Measurements from ENCODE around the gene RFXANK.
A peak's percentile ranks its signal among the peaks of the same experiment; 100 is the strongest.

The RFXANK gene, protein sequence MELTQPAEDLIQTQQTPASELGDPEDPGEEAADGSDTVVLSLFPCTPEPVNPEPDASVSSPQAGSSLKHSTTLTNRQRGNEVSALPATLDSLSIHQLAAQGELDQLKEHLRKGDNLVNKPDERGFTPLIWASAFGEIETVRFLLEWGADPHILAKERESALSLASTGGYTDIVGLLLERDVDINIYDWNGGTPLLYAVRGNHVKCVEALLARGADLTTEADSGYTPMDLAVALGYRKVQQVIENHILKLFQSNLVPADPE

DNA sequence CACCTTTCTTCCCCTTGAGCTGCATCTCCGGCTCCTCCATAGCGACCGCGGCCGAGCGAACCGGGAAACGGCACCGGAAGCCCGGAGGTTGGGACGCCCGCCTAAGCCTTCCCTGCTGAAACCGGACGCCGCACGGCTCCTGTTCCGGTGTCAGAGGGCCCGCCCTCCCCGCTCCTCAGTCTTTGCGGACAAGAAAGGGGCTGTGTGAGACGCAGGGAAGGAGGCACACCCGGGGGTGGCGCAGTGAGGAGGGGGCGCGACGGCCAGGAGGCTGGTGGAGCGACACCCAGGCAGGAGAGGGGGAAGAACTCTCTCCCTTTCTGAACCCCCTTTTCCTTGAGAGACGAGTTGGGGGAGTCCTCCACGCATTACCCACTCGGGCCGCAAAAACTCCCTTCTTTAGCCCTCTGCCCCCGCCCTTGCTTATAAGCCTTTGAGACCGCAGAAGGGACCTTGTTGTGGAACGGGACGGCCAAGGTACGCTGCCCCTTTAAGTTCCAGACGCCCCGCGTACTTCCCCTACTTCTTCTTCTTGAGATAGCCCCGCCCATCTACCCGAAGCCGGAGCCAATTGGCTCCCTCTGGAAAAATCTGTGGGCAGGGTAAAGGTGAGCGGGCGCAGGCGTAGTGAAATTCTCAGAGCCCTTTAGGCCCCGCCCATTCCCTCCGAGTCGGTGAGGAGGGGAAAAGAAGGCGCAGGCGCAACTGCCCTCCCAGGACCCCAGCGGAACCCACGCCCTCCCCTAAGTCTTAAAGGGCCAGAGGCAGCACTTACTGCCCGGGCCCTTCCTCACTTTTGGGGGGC, at the start of gene RFXANK, which contains the start of gene BORCS8:
Gene RFXANK, plus strand, starts transcription at position 181 of the 805 bp plus-strand sequence. CDS start 1,689 bp downstream, outside the sequence.
Gene BORCS8, minus strand, starts transcription at position 75 of the 805 bp plus-strand sequence. Its CDS starts 35 bp downstream, at position 40.
- TF ChIP-seq, protein P1, sequence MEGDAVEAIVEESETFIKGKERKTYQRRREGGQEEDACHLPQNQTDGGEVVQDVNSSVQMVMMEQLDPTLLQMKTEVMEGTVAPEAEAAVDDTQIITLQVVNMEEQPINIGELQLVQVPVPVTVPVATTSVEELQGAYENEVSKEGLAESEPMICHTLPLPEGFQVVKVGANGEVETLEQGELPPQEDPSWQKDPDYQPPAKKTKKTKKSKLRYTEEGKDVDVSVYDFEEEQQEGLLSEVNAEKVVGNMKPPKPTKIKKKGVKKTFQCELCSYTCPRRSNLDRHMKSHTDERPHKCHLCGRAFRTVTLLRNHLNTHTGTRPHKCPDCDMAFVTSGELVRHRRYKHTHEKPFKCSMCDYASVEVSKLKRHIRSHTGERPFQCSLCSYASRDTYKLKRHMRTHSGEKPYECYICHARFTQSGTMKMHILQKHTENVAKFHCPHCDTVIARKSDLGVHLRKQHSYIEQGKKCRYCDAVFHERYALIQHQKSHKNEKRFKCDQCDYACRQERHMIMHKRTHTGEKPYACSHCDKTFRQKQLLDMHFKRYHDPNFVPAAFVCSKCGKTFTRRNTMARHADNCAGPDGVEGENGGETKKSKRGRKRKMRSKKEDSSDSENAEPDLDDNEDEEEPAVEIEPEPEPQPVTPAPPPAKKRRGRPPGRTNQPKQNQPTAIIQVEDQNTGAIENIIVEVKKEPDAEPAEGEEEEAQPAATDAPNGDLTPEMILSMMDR (IDR thresholded peaks at IDR 0.05): no peak

DNA sequence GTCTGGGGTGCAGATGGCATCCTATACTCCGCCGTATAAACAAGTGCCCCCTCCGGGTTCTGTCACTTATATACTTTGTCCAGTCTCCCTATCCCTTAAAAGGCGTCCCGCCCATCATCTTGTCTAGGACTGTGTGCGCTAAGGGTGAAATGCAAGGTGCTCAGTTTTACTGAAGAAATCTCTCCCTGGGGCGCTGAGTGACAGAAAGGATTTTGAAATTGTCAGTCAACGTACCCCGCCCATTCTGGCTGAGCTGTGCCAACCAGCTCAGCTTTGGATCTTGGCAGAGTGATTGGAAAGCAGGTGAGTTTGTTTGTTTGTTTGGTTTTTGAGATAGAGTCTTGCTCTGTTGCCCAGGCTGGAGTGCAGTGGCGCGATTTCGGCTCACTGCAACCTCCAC, 49.7 kb upstream of the RFXANK start:
- TF ChIP-seq, protein P1 (IDR thresholded peaks at IDR 0.05): no peak

DNA sequence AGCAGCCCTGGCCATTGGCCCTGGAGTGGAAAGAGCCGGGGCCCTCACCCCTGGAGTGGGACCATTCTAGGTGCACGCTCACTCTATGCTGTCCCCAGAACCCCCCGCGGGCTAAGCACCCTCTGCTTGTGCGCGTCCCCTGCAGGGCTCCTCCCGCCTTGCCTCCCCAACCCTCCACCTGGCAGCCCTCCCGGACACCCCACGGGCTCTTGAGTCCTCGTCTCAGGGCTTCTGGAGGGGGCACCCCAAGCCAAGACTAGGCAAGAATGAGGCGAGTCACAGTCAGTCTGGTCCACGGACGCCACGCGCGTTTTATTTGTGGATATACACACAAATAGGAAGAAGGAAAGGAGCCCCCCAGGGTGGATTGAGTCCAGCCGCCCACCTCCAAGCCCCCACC, 46.8 kb upstream of the RFXANK start:
- TF ChIP-seq, protein P1 (IDR thresholded peaks at IDR 0.05): no peak

DNA sequence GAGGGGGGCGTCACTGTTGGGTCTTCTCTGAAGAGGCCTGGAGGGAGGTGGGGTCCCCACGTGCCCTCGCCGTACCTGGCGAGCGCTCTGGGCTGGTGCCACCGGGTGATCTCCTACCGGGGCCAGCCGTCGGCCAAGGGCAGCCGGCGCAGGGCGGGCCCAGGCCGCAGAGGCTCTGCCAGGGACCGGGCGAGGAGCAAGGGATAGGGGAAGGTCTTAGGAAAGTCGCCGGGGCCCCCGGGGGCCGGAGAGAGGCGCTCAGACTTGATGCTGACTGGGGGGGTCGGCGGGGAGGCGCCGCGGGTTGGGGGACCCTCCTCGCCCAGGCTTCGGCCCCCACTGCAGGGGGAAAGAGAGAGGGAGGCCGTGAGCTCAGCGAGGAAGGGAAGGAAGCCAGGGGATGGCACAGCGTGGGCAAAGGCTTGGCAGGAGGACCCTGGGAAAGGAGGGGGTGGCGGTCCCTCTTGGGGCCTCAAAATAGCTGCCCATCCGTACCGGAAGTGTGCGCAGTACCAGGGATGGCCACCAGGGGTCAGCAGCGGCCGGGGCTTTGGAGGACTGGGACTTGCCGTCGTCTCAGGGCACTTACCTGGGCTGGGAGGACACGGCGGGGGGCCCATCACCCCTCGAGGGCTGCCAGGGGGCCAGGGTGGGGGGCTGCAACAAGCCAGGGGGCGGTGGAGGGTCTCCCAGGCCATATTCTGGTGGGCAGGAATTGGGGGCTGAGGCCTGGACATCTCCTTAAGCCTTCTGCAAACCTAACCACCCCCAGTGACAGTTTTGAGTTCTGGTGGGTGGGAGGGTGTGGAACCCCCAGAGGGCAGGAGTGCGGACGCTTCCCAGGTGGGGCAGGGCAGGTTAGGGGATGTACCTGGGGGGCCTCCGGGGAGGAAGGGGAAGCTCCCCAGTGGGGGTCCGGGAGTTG, 46.1 kb upstream of the RFXANK start:
- TF ChIP-seq, protein P1 (IDR thresholded peaks at IDR 0.05): peak; percentile 95

DNA sequence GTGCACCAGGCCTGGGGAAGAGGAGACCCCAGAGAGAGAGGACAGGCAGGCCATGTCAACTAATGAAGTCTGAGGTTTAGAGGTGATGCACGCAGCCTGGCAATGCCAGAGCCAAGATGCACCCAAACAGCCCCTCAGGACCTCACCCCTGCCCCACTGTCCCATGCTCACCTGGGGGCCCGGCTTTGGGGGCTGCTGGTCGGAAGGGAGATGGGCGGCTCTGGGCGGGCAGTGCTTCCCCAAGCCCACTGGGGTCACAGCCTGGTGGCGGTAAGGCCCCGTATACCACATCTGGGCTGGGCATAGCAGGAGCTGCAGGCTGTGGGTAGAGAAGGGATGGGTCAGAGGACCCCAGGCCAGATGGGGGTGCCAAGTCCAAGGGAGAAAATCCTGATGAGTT, 45.2 kb upstream of the RFXANK start:
- TF ChIP-seq, protein P1 (IDR thresholded peaks at IDR 0.05): no peak

DNA sequence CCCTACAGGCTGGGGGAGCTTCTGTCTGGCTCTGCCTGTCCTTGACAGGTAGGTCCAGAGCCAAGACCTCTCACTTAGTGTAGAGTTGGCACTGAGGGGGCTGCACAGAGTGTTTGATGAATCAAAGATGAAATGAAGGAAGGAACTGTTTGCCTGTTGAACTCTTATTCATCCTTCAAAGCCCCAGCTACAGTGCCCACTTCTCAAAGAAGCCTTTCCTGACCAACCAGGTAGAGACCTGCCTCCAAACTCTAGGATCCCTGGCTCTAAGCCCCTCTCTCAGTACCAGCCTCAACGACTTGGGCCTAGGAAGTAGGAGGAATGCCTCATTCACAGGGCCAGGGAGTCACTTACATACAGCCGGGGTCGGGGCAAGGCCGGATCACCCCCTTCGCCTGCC, 44.7 kb upstream of the RFXANK start:
- TF ChIP-seq, protein P1 (IDR thresholded peaks at IDR 0.05): no peak

DNA sequence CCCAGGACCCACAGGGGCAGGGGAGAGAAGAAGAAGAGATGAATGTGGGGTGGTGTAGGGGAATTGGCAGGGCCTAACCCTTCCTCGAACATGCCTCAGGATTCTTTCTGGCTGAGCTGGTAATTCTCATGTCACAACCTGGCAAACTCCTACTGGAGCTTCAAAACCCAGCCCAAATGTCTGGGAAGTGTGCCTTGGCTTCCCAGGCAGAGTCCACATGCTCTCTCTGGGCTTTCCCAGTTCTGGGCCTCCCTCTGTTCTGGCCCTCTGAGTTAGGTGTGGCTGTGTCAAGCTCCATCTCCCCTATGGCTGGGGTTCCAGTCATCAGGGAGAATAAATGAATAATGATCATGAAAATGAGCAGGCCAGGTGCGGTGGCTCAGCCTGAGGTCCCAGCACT, 42.6 kb upstream of the RFXANK start:
- TF ChIP-seq, protein P1 (IDR thresholded peaks at IDR 0.05): no peak
